GM04503 (cell line): ENCODE results near the gene LYRM4.

Experiments used
- DNase-seq: peaks from one replicate; pipeline ENCODE4 v3.0.0-alpha.2; 2012; ENCODE audit warnings: low read depth

The LYRM4 gene

GRCh38 chr6:5205877-5206850 is 54.6 kb downstream of the LYRM4 start:
- DNase-seq = peak; percentile 46

- no peak for DNase-seq
Measured at GRCh38 chr6:5205035-5205507, 55.7 kb downstream of the LYRM4 start.

GRCh38 chr6:5204376-5204775 is 56.4 kb downstream of the LYRM4 start:
- DNase-seq = no peak

GRCh38 chr6:5203546-5203945 is 57.2 kb downstream of the LYRM4 start:
- no peak for DNase-seq

- DNase-seq = no peak
Measured at GRCh38 chr6:5202941-5203340, 57.8 kb downstream of the LYRM4 start.

GRCh38 chr6:5202206-5202605 is 58.5 kb downstream of the LYRM4 start:
- no peak for DNase-seq

GRCh38 chr6:5201271-5201670 is 59.5 kb downstream of the LYRM4 start:
- no peak for DNase-seq

- no peak for DNase-seq
Measured at GRCh38 chr6:5199702-5200101, 61.0 kb downstream of the LYRM4 start.

GRCh38 chr6:5199283-5199682 is 61.5 kb downstream of the LYRM4 start:
- DNase-seq = no peak

GRCh38 chr6:5197084-5197483 is 63.7 kb downstream of the LYRM4 start:
- DNase-seq = no peak

- no peak for DNase-seq
Measured at GRCh38 chr6:5192135-5192794, 68.5 kb downstream of the LYRM4 start.

GRCh38 chr6:5191722-5192121 is 69.0 kb downstream of the LYRM4 start:
- no peak for DNase-seq

- no peak for DNase-seq
Measured at GRCh38 chr6:5191222-5191621, 69.5 kb downstream of the LYRM4 start.

GRCh38 chr6:5190507-5190906 is 70.2 kb downstream of the LYRM4 start:
- peak; percentile 94 for DNase-seq

- DNase-seq = no peak
Measured at GRCh38 chr6:5188646-5189045, 72.1 kb downstream of the LYRM4 start.

GRCh38 chr6:5184878-5185277 is 75.9 kb downstream of the LYRM4 start:
- DNase-seq = no peak

- DNase-seq = no peak
Measured at GRCh38 chr6:5184218-5184617, 76.5 kb downstream of the LYRM4 start.

GRCh38 chr6:5181510-5182317 is 79.0 kb downstream of the LYRM4 start:
- no peak for DNase-seq

- DNase-seq = no peak
Measured at GRCh38 chr6:5180636-5181035, 80.1 kb downstream of the LYRM4 start.

GRCh38 chr6:5179917-5180316 is 80.8 kb downstream of the LYRM4 start:
- DNase-seq = no peak

- no peak for DNase-seq
Measured at GRCh38 chr6:5178806-5179205, 81.9 kb downstream of the LYRM4 start.

- DNase-seq = no peak
Measured at GRCh38 chr6:5175635-5176034, 85.1 kb downstream of the LYRM4 start.
